Measurements from ENCODE around the gene PDE4D. TPM values are rescaled to one million over a fixed set of nuclear protein-coding genes. Genes with fewer than 3 reads are reported as not detected.

Gene PDE4D
- total RNA-seq, 1 donor from 2014 or later, result 13.2 TPM

DNA sequence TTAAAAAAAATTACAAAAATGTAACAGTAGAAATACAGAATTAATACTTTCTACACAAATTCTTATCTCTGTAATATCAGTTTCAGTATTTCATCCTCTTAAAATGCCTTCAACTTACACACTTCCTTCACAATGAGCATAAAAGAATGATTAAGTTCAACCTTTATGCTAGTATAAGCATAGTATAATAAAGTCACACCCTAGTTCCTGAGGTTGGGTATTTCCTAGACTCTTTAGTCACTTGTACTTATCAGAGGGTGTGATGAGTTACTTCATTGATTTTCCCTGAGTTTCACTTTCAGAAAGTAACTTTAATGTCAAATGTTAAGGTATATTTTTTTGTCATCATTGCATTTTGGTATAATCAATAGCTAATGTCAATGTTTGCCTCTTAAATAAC, 302.4 kb downstream of the PDE4D start:
- Mint-ChIP-seq H3K36me3 (ENCODE audit: unreplicated experiment) (no peaks in the 10 kb centered on the region), H3K4me1 (ENCODE audit: low read depth, unreplicated experiment) (peaks cover 9% of the 10 kb centered on the region), H3K27me3 (ENCODE audit: unreplicated experiment) (no peaks in the 10 kb centered on the region), H3K27ac (ENCODE audit: unreplicated experiment) (no peak overlapping the region), H3K4me3 (ENCODE audit: unreplicated experiment) (no peak overlapping the region), H3K9me3 (ENCODE audit: unreplicated experiment) (peaks cover 2% of the 10 kb centered on the region)
- DNase-seq, result no peak
- TF ChIP-seq, protein P1, sequence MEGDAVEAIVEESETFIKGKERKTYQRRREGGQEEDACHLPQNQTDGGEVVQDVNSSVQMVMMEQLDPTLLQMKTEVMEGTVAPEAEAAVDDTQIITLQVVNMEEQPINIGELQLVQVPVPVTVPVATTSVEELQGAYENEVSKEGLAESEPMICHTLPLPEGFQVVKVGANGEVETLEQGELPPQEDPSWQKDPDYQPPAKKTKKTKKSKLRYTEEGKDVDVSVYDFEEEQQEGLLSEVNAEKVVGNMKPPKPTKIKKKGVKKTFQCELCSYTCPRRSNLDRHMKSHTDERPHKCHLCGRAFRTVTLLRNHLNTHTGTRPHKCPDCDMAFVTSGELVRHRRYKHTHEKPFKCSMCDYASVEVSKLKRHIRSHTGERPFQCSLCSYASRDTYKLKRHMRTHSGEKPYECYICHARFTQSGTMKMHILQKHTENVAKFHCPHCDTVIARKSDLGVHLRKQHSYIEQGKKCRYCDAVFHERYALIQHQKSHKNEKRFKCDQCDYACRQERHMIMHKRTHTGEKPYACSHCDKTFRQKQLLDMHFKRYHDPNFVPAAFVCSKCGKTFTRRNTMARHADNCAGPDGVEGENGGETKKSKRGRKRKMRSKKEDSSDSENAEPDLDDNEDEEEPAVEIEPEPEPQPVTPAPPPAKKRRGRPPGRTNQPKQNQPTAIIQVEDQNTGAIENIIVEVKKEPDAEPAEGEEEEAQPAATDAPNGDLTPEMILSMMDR (IDR thresholded peaks at IDR 0.05; ENCODE audit: partially characterized antibody, unreplicated experiment), result no peak

DNA sequence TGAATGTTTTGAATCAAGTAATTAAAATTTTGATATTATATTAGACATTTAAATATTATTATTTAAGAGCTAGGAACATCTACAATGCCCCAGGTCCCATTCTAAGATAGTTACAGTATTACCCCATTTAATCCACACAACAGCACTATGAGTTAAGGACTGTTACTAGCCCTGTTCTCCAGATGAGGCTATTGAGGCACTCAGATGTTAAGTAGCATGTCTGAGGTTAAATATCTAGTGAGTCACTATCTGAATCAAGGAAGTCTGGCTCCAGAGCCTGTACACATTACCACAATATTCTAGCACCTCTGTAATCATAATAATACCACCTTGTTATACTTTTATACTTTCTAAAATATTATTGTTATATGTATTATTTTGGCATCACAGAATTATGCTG, 304.6 kb downstream of the PDE4D start:
- TF ChIP-seq, protein P1 (IDR thresholded peaks at IDR 0.05; ENCODE audit: partially characterized antibody, unreplicated experiment), result no peak
- no peaks in the 10 kb centered on the region for H3K36me3 Mint-ChIP-seq (ENCODE audit: unreplicated experiment)
- H3K4me3 Mint-ChIP-seq (ENCODE audit: unreplicated experiment), result no peak overlapping the region
- H3K9me3 Mint-ChIP-seq (ENCODE audit: unreplicated experiment), result peaks cover 2% of the 10 kb centered on the region
- H3K4me1 Mint-ChIP-seq (ENCODE audit: low read depth, unreplicated experiment), result peaks cover 9% of the 10 kb centered on the region
- no peak for DNase-seq
- H3K27ac Mint-ChIP-seq (ENCODE audit: unreplicated experiment), result no peak overlapping the region
- H3K27me3 Mint-ChIP-seq (ENCODE audit: unreplicated experiment), result no peaks in the 10 kb centered on the region

DNA sequence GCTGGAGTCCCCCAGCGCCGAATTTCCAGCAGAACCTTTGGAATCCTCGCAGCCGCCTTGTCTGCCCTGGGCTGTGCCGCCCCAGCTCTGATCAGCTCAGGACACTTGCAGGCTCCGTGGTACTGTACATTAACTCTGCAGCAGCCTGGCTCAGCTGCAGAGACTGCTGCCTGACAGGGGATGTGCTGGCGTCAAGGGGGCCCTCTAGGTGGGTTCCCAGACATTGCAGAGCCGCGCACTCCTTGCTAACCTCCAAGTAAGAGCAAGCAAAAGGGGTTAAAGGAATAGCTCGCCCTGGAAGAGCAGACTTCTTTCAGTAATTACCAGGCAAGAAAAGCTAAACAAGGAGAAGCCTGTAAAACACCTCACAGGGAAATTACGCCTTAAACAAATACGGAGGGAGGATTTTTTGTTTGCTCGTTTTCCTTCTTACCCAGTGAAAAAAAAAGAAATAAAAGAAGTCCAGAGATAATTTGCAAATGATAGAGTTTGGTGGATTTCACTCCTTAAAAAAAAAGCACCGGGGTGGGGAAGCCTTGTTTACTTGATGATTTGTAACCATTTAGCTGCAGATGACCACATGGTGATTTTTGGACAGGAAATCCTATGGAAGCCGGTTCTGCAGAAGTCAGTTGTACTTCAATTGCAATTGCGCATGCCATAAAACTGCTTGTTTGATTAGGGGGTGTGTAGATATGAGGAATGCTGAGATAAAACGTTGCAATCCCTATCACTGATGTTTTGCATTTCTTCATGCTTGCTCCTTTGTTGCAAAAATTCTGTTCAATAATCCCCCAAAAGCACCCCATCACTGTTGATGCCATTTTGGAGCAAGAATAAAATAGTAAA, 305.8 kb downstream of the PDE4D start:
- no peaks in the 10 kb centered on the region for H3K27me3 Mint-ChIP-seq (ENCODE audit: unreplicated experiment)
- peak overlapping the region; percentile 51 for H3K4me3 Mint-ChIP-seq (ENCODE audit: unreplicated experiment)
- TF ChIP-seq, protein P1 (IDR thresholded peaks at IDR 0.05; ENCODE audit: partially characterized antibody, unreplicated experiment), result no peak
- H3K27ac Mint-ChIP-seq (ENCODE audit: unreplicated experiment), result peak overlapping the region; percentile 0
- peak; percentile 84 for DNase-seq
- H3K36me3 Mint-ChIP-seq (ENCODE audit: unreplicated experiment), result no peaks in the 10 kb centered on the region
- H3K9me3 Mint-ChIP-seq (ENCODE audit: unreplicated experiment), result peaks cover 2% of the 10 kb centered on the region
- H3K4me1 Mint-ChIP-seq (ENCODE audit: low read depth, unreplicated experiment), result peaks cover 9% of the 10 kb centered on the region

DNA sequence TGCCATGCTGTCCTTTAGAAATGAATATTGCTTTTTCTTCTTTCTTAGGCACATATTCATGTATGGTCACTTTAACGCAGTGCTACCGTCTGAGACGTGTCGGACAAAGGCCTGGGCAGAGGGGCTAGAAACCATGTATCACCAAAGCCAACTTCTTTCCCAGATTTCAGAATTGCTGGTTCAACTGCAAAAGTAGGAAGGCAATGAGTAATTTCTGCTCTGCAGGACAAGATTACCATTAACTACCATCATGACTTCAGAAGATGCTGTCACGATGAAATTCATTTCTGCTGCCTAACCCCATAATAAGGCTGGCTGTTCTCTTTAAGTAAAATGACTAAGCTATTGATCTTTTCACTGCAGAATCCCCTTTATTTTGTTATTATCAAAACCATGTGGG, 306.7 kb downstream of the PDE4D start:
- TF ChIP-seq, protein P1 (IDR thresholded peaks at IDR 0.05; ENCODE audit: partially characterized antibody, unreplicated experiment), result no peak
- H3K27ac Mint-ChIP-seq (ENCODE audit: unreplicated experiment), result no peak overlapping the region
- peaks cover 9% of the 10 kb centered on the region for H3K4me1 Mint-ChIP-seq (ENCODE audit: low read depth, unreplicated experiment)
- no peaks in the 10 kb centered on the region for H3K27me3 Mint-ChIP-seq (ENCODE audit: unreplicated experiment)
- H3K36me3 Mint-ChIP-seq (ENCODE audit: unreplicated experiment), result no peaks in the 10 kb centered on the region
- peak overlapping the region; percentile 51 for H3K4me3 Mint-ChIP-seq (ENCODE audit: unreplicated experiment)
- no peak for DNase-seq
- H3K9me3 Mint-ChIP-seq (ENCODE audit: unreplicated experiment), result peaks cover 2% of the 10 kb centered on the region
